ENCODE measurements around the gene AQP12B.
"Not testable (repeated sequence)": the region's sequence is repeated elsewhere in the genome, so short reads cannot be mapped to it uniquely, and the experiment has no call there.

Gene AQP12B

GRCh38 chr2:240701091-240701735 is 18.5 kb upstream of the AQP12B start:
- intact Hi-C loops (cut with micrococcal nuclease) = loop anchor here (10.0 kb wide), 1 partner anchor 106 kb away; no protein-coding TSS in a partner anchor
- Mint-ChIP-seq H3K27ac (no peak overlapping the region), H3K27me3 (peaks cover 11% of the 10 kb centered on the region), H3K36me3 (ENCODE audit: low read depth) (no peaks in the 10 kb centered on the region), H3K9me3 (no peaks in the 10 kb centered on the region), H3K4me3 (no peak overlapping the region), H3K4me1 (ENCODE audit: low read depth) (peaks cover 16% of the 10 kb centered on the region)

GRCh38 chr2:240700616-240701015 is 17.9 kb upstream of the AQP12B start:
- not testable (repeated sequence) for H3K4me3 Mint-ChIP-seq; H3K27ac Mint-ChIP-seq; H3K9me3 Mint-ChIP-seq; H3K36me3 Mint-ChIP-seq (ENCODE audit: low read depth)
- Mint-ChIP-seq H3K4me1 (ENCODE audit: low read depth) (peaks cover 11% of the 10 kb centered on the region), H3K27me3 (peaks cover 11% of the 10 kb centered on the region)
- intact Hi-C loops (cut with micrococcal nuclease) = loop anchor here (10.0 kb wide), 1 partner anchor 106 kb away; no protein-coding TSS in a partner anchor

- H3K27me3 Mint-ChIP-seq; H3K27ac Mint-ChIP-seq; H3K4me3 Mint-ChIP-seq; H3K4me1 Mint-ChIP-seq (ENCODE audit: low read depth); H3K36me3 Mint-ChIP-seq (ENCODE audit: low read depth); H3K9me3 Mint-ChIP-seq: not testable (repeated sequence)
- intact Hi-C loops (cut with micrococcal nuclease) = loop anchor here (10.0 kb wide), 1 partner anchor 105 kb away; no protein-coding TSS in a partner anchor
These were observed 17.1 kb upstream of the AQP12B start for GRCh38 chr2:240699835-240700234.

GRCh38 chr2:240698852-240699561 is 16.3 kb upstream of the AQP12B start:
- H3K36me3 Mint-ChIP-seq (ENCODE audit: low read depth); H3K9me3 Mint-ChIP-seq; H3K27me3 Mint-ChIP-seq; intact Hi-C loops (cut with micrococcal nuclease); H3K4me1 Mint-ChIP-seq (ENCODE audit: low read depth); H3K4me3 Mint-ChIP-seq: not testable (repeated sequence)
- peak overlapping the region; percentile 41 for H3K27ac Mint-ChIP-seq

GRCh38 chr2:240696469-240696868 is 13.8 kb upstream of the AQP12B start:
- not testable (repeated sequence) for H3K27ac Mint-ChIP-seq; H3K36me3 Mint-ChIP-seq (ENCODE audit: low read depth)

GRCh38 chr2:240695593-240695992 is 12.9 kb upstream of the AQP12B start:
- H3K36me3 Mint-ChIP-seq (ENCODE audit: low read depth); intact Hi-C loops (cut with micrococcal nuclease); H3K27ac Mint-ChIP-seq; H3K4me1 Mint-ChIP-seq (ENCODE audit: low read depth); H3K4me3 Mint-ChIP-seq; H3K27me3 Mint-ChIP-seq; H3K9me3 Mint-ChIP-seq: not testable (repeated sequence)

More at GRCh38 chr2:240696469-240696868, 13.8 kb upstream of the AQP12B start:
- H3K27me3 Mint-ChIP-seq; H3K4me3 Mint-ChIP-seq; intact Hi-C loops (cut with micrococcal nuclease); H3K9me3 Mint-ChIP-seq; H3K4me1 Mint-ChIP-seq (ENCODE audit: low read depth): not testable (repeated sequence)

- H3K27me3 Mint-ChIP-seq; H3K27ac Mint-ChIP-seq; H3K4me3 Mint-ChIP-seq; H3K4me1 Mint-ChIP-seq (ENCODE audit: low read depth); intact Hi-C loops (cut with micrococcal nuclease); H3K9me3 Mint-ChIP-seq; H3K36me3 Mint-ChIP-seq (ENCODE audit: low read depth): not testable (repeated sequence)
These were observed 11.6 kb upstream of the AQP12B start for GRCh38 chr2:240694304-240694703.

- H3K27ac Mint-ChIP-seq; H3K36me3 Mint-ChIP-seq (ENCODE audit: low read depth); H3K4me3 Mint-ChIP-seq; intact Hi-C loops (cut with micrococcal nuclease); H3K27me3 Mint-ChIP-seq; H3K4me1 Mint-ChIP-seq (ENCODE audit: low read depth); H3K9me3 Mint-ChIP-seq: not testable (repeated sequence)
These were observed 10.2 kb upstream of the AQP12B start for GRCh38 chr2:240692583-240693561.

GRCh38 chr2:240691631-240692420 is 9.1 kb upstream of the AQP12B start, which contains the start of gene AQP12A:
TSS of gene AQP12A (plus strand) at chr2:240691866. CDS start at chr2:240691914, 48 bp downstream.
- H3K27me3 Mint-ChIP-seq; H3K36me3 Mint-ChIP-seq (ENCODE audit: low read depth); intact Hi-C loops (cut with micrococcal nuclease); H3K4me3 Mint-ChIP-seq; H3K9me3 Mint-ChIP-seq; H3K27ac Mint-ChIP-seq; H3K4me1 Mint-ChIP-seq (ENCODE audit: low read depth): not testable (repeated sequence)

- H3K27me3 Mint-ChIP-seq; H3K4me1 Mint-ChIP-seq (ENCODE audit: low read depth); intact Hi-C loops (cut with micrococcal nuclease); H3K9me3 Mint-ChIP-seq; H3K27ac Mint-ChIP-seq; H3K4me3 Mint-ChIP-seq; H3K36me3 Mint-ChIP-seq (ENCODE audit: low read depth): not testable (repeated sequence)
These were observed 8.4 kb upstream of the AQP12B start for GRCh38 chr2:240691075-240691427.

GRCh38 chr2:240690421-240691074 is 7.9 kb upstream of the AQP12B start:
- H3K36me3 Mint-ChIP-seq (ENCODE audit: low read depth); H3K4me3 Mint-ChIP-seq; intact Hi-C loops (cut with micrococcal nuclease); H3K27me3 Mint-ChIP-seq; H3K4me1 Mint-ChIP-seq (ENCODE audit: low read depth); H3K9me3 Mint-ChIP-seq; H3K27ac Mint-ChIP-seq: not testable (repeated sequence)

- Mint-ChIP-seq H3K9me3 (no peaks in the 10 kb centered on the region), H3K36me3 (ENCODE audit: low read depth) (no peaks in the 10 kb centered on the region), H3K4me1 (ENCODE audit: low read depth) (peaks cover 8% of the 10 kb centered on the region), H3K27me3 (peaks cover 3% of the 10 kb centered on the region), H3K27ac (no peak overlapping the region), H3K4me3 (no peak overlapping the region)
- intact Hi-C loops (cut with micrococcal nuclease) = no loop called here
These were observed 7.3 kb upstream of the AQP12B start for GRCh38 chr2:240689975-240690374.

GRCh38 chr2:240688553-240688919 is 5.9 kb upstream of the AQP12B start:
- intact Hi-C loops (cut with micrococcal nuclease) = no loop called here
- Mint-ChIP-seq H3K27ac (no peak overlapping the region), H3K36me3 (ENCODE audit: low read depth) (no peaks in the 10 kb centered on the region), H3K9me3 (no peaks in the 10 kb centered on the region), H3K4me3 (no peak overlapping the region), H3K4me1 (ENCODE audit: low read depth) (peaks cover 17% of the 10 kb centered on the region), H3K27me3 (peaks cover 8% of the 10 kb centered on the region)

Data from dendritic cell treated with granulocyte-macrophage colony-stimulating factor and Interleukin-4, amounts not matched to agents 40 ng/mL and 50 ng/mL, for 4 days (primary cell).